A549 (cell line): ENCODE results near the gene STIMATE. TPM values are rescaled to one million over a fixed set of nuclear protein-coding genes. Genes with fewer than 3 reads are reported as not detected.

Source experiments
- ATAC-seq, 2 experiments: fragments of 200-7000 bp in 1 of 2; fragments of >200 bp in 1 of 2; cut with Nextera tagmentation in 1 of 2; cut with Tn5 transposase in 1 of 2; 3 replicates each; pipeline versions ENCODE4 v1.8.0 to v1.9.1; 2018 to 2020; ENCODE audit warnings: mild to moderate bottlenecking in 1 of 2, moderate library complexity in 1 of 2
- CTCF ChIA-PET: fragments of 300-600 bp; sonication (Branson Sonifier 250); formaldehyde crosslinking; extraction: SDS; loops from one replicate; lab custom pipeline; 2021; ENCODE audit warnings: antibody characterized with exemption, inconsistent platforms; lab: Yijun Ruan, JAX
- POLR2A ChIA-PET: fragments of 350-600 bp; formaldehyde crosslinking; extraction: SDS; loops from one replicate; lab custom pipeline; 2021; ENCODE audit warnings: antibody characterized with exemption, inconsistent platforms; lab: Yijun Ruan, JAX
- DNase-seq, 2 experiments: peaks; one replicate each; pipeline versions ENCODE4 v3.0.0 to v3.0.0-alpha.2; 2011 to 2016; ENCODE audit warnings: low read depth in 1 of 2, low spot score in 1 of 2
- FAIRE-seq: peaks from 2 replicates; lab custom pipeline; 2011; peaks lifted over from hg19 to GRCh38; lab: Jason Lieb, UNC
- H3K27ac ChIP-seq, 2 experiments: fragments of >200 bp; sonication (Bioruptor Twin); formaldehyde crosslinking; 3 replicates each; pipeline ENCODE4 v1.5.1; 2016 to 2017
- H3K4me1 ChIP-seq: fragments of >200 bp; sonication (Bioruptor Twin); formaldehyde crosslinking; 3 replicates; pipeline ENCODE4 v1.6.1; 2016
- H3K4me2 ChIP-seq: fragments of >200 bp; sonication (Bioruptor Twin); formaldehyde crosslinking; 3 replicates; pipeline ENCODE4 v1.6.1; 2016
- H3K4me3 ChIP-seq: fragments of >200 bp; sonication (Bioruptor Twin); formaldehyde crosslinking; 3 replicates; pipeline ENCODE4 v1.5.1; 2016
- H3K9me3 ChIP-seq: fragments of >200 bp; sonication (Bioruptor Twin); formaldehyde crosslinking; 3 replicates; pipeline ENCODE4 v1.6.1; 2016
- BHLHE40 ChIP-seq: IDR thresholded peaks from 2 replicates; pipeline ENCODE4 v1.6.1; 2012; ENCODE audit warnings: low read depth, low read length, inconsistent platforms
- CHD4 ChIP-seq: fragments of 200-600 bp; sonication (generic); IDR thresholded peaks from 2 replicates; pipeline ENCODE4 v1.6.1; 2016; ENCODE audit warnings: antibody characterized with exemption, mild to moderate bottlenecking, borderline replicate concordance
- FOSB ChIP-seq: fragments of 250-450 bp; sonication (Bioruptor Pico); IDR thresholded peaks from 2 replicates; pipeline ENCODE4 v1.5.0; 2020; ENCODE audit warnings: mild to moderate bottlenecking, moderate library complexity
- MAFK ChIP-seq: fragments of 450-650 bp; IDR thresholded peaks from 2 replicates; pipeline ENCODE4 v1.6.1; 2014; ENCODE audit not compliant: partially characterized antibody
- MYC ChIP-seq: IDR thresholded peaks from 2 replicates; pipeline ENCODE4 v1.6.1; 2012; ENCODE audit warnings: mild to moderate bottlenecking, inconsistent platforms, low read length, improper control_type of control experiment, borderline replicate concordance
- NFE2L2 ChIP-seq: fragments of 150-350 bp; conservative IDR thresholded peaks from 2 replicates; pipeline ENCODE4 v1.6.1; 2014; ENCODE audit warnings: low read length
- NPAS2 ChIP-seq: fragments of 250-450 bp; sonication (Bioruptor Pico); IDR thresholded peaks from 2 replicates; pipeline ENCODE4 v1.8.0; 2022; ENCODE audit warnings: mild to moderate bottlenecking, moderate library complexity, borderline replicate concordance
- PHF8 ChIP-seq: fragments of 200-600 bp; sonication (generic); IDR thresholded peaks from 2 replicates; pipeline ENCODE4 v1.6.1; 2016; ENCODE audit warnings: low read depth, mild to moderate bottlenecking, antibody characterized with exemption, moderate library complexity, borderline replicate concordance
- POLR2A ChIP-seq: IDR thresholded peaks from 2 replicates; pipeline ENCODE4 v1.6.1; 2012; ENCODE audit warnings: mild to moderate bottlenecking, low read length
- RAD21 ChIP-seq, 2 experiments: fragments of >200 bp in 1 of 2; sonication (Bioruptor Twin) in 1 of 2; formaldehyde crosslinking in 1 of 2; IDR thresholded peaks in 1 of 2; conservative IDR thresholded peaks in 1 of 2; 2 replicates in 1 of 2; 3 replicates in 1 of 2; pipeline ENCODE4 v1.6.1; 2012 to 2018; ENCODE audit warnings: inconsistent platforms in 1 of 2
- RARB ChIP-seq: fragments of 250-450 bp; sonication (Bioruptor Pico); IDR thresholded peaks from 2 replicates; pipeline ENCODE4 v1.8.0; 2021; ENCODE audit warnings: mild to moderate bottlenecking, moderate library complexity
- RNF2 ChIP-seq: fragments of 200-600 bp; sonication (generic); IDR thresholded peaks from 2 replicates; pipeline ENCODE4 v1.6.1; 2016; ENCODE audit warnings: low read depth, mild to moderate bottlenecking, antibody characterized with exemption, moderate library complexity, borderline replicate concordance
- SMC3 ChIP-seq: fragments of >200 bp; sonication (Bioruptor Twin); formaldehyde crosslinking; IDR thresholded peaks from 3 replicates; pipeline ENCODE4 v1.6.1; 2018; ENCODE audit warnings: inconsistent platforms
- WGBS: methylation state at CpG from one replicate; pipeline ENCODE4 v1.1.6; 2017; ENCODE audit errors: missing lambda C conversion rate; 5-methylcytosine and 5-hydroxymethylcytosine counted together
- polyA plus RNA-seq, 4 experiments: library from polyadenylated mRNA; depleted of rRNA in 3 of 4; stranded (reverse); fragments of >200 nt; fragmentation: RNase III in 1 of 4; extraction: RNeasy Plus Mini Kit Qiagen cat#74134 plus additional on column Dnase treatment in 1 of 4; gene quantifications; 2 replicates in 3 of 4; 3 replicates in 1 of 4; pipeline ENCODE4 v1.2.3, GENCODE V29; 2011 to 2017
- TF ChIP-seq, protein P1 (sequence below): fragments of 250-450 bp; sonication (Bioruptor Pico); IDR thresholded peaks from 2 replicates; pipeline ENCODE4 v1.5.0; 2021; ENCODE audit warnings: mild to moderate bottlenecking, moderate library complexity, borderline replicate concordance
- TF ChIP-seq, protein P2 (sequence below): IDR thresholded peaks from 2 replicates; pipeline ENCODE4 v1.6.1; 2012
- TF ChIP-seq, protein P3 (sequence below): fragments of >200 bp; sonication (Bioruptor Twin); formaldehyde crosslinking; IDR thresholded peaks from 3 replicates; pipeline ENCODE4 v1.5.1; 2016

Gene STIMATE
- polyA plus RNA-seq, 2 of the 4 experiments (the other 2 are of a cell fraction), result 5.2 to 5.5 TPM

DNA sequence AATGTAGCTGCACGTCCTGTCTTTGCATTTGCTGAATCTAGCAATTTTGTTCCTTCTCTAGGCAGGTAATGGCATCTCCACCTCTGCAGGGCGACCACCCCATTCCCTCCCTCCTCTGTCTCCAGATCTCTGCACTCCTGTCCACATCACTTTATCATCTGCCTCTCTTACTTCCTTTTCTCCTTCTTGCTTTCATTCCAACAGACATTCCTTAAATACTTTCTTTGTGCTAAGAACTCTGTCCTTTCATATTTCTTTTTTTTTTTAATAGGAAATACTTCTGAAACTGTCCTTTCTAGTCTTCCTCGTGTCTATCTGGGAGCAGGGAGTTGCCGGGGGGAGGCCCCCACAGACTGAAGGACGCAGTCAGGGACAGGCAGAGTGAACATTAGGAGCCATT is 95.5 kb downstream of the STIMATE start:
- Histone ChIP-seq H3K4me3 (no peak overlapping the region), H3K4me2 (no peak overlapping the region), H3K4me1 (no peaks in the 10 kb centered on the region), H3K9me3 (no peaks in the 10 kb centered on the region), H3K27ac (no peak overlapping the region)
- DNase-seq (no peak), ATAC-seq (no peak), FAIRE-seq (no peak)
- WGBS, result 50% methylated on average over 5 of the region's 5 CpGs
- TF ChIP-seq RARB, result no peak
- TF ChIP-seq, protein P1, sequence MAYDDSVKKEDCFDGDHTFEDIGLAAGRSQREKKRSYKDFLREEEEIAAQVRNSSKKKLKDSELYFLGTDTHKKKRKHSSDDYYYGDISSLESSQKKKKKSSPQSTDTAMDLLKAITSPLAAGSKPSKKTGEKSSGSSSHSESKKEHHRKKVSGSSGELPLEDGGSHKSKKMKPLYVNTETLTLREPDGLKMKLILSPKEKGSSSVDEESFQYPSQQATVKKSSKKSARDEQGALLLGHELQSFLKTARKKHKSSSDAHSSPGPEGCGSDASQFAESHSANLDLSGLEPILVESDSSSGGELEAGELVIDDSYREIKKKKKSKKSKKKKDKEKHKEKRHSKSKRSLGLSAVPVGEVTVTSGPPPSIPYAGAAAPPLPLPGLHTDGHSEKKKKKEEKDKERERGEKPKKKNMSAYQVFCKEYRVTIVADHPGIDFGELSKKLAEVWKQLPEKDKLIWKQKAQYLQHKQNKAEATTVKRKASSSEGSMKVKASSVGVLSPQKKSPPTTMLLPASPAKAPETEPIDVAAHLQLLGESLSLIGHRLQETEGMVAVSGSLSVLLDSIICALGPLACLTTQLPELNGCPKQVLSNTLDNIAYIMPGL (CRISPR knock-in tag), result no peak
- no peak for TF ChIP-seq BHLHE40
- TF ChIP-seq, protein P2, sequence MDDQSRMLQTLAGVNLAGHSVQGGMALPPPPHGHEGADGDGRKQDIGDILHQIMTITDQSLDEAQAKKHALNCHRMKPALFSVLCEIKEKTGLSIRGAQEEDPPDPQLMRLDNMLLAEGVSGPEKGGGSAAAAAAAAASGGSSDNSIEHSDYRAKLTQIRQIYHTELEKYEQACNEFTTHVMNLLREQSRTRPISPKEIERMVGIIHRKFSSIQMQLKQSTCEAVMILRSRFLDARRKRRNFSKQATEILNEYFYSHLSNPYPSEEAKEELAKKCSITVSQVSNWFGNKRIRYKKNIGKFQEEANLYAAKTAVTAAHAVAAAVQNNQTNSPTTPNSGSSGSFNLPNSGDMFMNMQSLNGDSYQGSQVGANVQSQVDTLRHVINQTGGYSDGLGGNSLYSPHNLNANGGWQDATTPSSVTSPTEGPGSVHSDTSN, result no peak
- no peak for TF ChIP-seq RNF2
- TF ChIP-seq PHF8, result no peak
- no peak for TF ChIP-seq NPAS2
- ChIA-PET CTCF (no interaction called here), POLR2A (no interaction called here)

DNA sequence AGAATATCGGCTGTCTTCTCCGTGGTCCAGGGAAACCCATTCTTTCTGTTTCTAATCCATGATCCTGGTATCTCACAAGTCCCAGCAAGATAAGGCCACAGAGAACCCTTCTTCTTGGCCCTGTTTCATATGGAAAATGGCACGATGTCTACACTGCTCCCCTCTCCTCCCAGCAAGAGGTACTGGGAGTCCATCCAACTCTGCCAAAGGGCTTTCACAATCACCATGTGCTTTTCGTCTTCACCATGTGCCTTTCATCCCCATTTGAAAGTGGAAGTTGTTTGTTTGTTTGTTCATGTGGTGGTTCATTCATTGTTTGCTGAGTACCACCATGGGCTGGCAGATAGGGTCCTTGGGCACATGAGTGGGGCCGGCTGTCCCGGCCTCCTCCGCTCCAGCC is 97.3 kb downstream of the STIMATE start:
- no peak overlapping the region for H3K4me2 ChIP-seq
- CTCF ChIA-PET, result no interaction called here
- DNase-seq (no peak), ATAC-seq (no peak), FAIRE-seq (no peak)
- no peak overlapping the region for H3K4me3 ChIP-seq
- H3K27ac ChIP-seq, result no peak overlapping the region
- POLR2A ChIA-PET, result no interaction called here
- no peaks in the 10 kb centered on the region for H3K4me1 ChIP-seq
- H3K9me3 ChIP-seq, result no peaks in the 10 kb centered on the region
- TF ChIP-seq MYC (no peak), POLR2A (no peak), RARB (no peak), RAD21 (conservative IDR thresholded peaks at IDR 0.05 in 1 of 2, IDR thresholded peaks at IDR 0.05 in 1 of 2) (no peak), CHD4 (no peak), NFE2L2 (no peak)
- TF ChIP-seq, all 56 proteins: peak for 0
- 72% methylated on average over 5 of the region's 7 CpGs for WGBS

DNA sequence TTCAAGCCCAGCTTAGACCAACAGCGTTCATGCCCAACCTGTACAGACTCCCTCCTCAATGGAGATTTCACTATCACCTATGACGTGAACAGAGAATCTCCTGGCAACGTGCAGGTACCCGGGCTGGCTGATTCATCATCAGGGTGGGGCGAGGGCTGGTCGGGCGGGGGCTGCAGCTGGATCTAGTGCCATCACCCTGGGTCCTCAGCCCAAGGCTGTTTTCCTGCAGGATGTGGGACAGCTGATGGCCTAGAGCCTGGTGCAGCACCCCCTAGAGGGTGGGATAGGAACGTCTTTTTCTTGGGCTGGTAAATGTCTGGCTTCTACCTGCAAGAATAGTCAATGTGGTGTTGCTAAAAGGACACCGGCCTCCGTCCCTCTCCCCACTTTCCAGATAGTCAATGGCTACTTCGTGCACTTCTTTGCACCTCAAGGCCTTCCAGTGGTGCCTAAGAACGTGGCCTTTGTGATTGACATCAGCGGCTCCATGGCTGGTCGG is 98.3 kb downstream of the STIMATE start:
- ChIA-PET CTCF (interaction anchor here (0.5 to 1.8 kb wide), 3 partner anchors 9 to 85 kb away, joined by 3 to 7 read pairs (median 4); no protein-coding TSS in a partner anchor), POLR2A (interaction anchor here (0.9 kb wide), 1 partner anchor 28 kb away, joined by 3 read pairs; the partner anchor contains the start of gene NEK4)
- Histone ChIP-seq H3K4me3 (no peak overlapping the region), H3K27ac (no peak overlapping the region), H3K4me2 (no peak overlapping the region), H3K9me3 (no peaks in the 10 kb centered on the region), H3K4me1 (no peaks in the 10 kb centered on the region)
- TF ChIP-seq SMC3, result no peak
- TF ChIP-seq FOSB (CRISPR knock-in tag), result no peak
- TF ChIP-seq, protein P3, sequence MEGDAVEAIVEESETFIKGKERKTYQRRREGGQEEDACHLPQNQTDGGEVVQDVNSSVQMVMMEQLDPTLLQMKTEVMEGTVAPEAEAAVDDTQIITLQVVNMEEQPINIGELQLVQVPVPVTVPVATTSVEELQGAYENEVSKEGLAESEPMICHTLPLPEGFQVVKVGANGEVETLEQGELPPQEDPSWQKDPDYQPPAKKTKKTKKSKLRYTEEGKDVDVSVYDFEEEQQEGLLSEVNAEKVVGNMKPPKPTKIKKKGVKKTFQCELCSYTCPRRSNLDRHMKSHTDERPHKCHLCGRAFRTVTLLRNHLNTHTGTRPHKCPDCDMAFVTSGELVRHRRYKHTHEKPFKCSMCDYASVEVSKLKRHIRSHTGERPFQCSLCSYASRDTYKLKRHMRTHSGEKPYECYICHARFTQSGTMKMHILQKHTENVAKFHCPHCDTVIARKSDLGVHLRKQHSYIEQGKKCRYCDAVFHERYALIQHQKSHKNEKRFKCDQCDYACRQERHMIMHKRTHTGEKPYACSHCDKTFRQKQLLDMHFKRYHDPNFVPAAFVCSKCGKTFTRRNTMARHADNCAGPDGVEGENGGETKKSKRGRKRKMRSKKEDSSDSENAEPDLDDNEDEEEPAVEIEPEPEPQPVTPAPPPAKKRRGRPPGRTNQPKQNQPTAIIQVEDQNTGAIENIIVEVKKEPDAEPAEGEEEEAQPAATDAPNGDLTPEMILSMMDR, result peak; percentile 33
- TF ChIP-seq MAFK, result no peak
- 0 out of 5 replicates have a peak, but pooled peaks of 1 of the 2 experiments have one; percentile 3 for TF ChIP-seq RAD21 (conservative IDR thresholded peaks at IDR 0.05 in 1 of 2, IDR thresholded peaks at IDR 0.05 in 1 of 2)
- FAIRE-seq (no peak), DNase-seq (peak; percentile 36 to 52), ATAC-seq (peak; percentile 41 to 83; a peak in 3 of 6 replicates)
- 43% methylated on average over 8 of the region's 14 CpGs for WGBS
